OCI-LY1 (cell line): Measurements from ENCODE around the gene SLC7A8.

Source experiments
- CTCF ChIP-seq: fragments of 200-600 bp; sonication (generic), shearing (Covaris generic); IDR thresholded peaks from 2 replicates; pipeline ENCODE4 v1.5.1; 2017; ENCODE audit warnings: mild to moderate bottlenecking, antibody characterized with exemption, low read length, moderate library complexity, mixed read lengths
- EZH2 ChIP-seq: fragments of 200-600 bp; sonication (generic), shearing (Covaris generic); IDR thresholded peaks from 2 replicates; pipeline ENCODE4 v1.8.0; 2017; ENCODE audit warnings: borderline replicate concordance, mixed run types, mild to moderate bottlenecking, antibody characterized with exemption, low read length, moderate library complexity, mixed read lengths

GRCh38 chr14:23117371-23118020 lies 66.0 kb downstream of the SLC7A8 start:
- no peak for TF ChIP-seq CTCF
- TF ChIP-seq EZH2: no peak
